Fibroblast of villous mesenchyme (primary cell): ENCODE measurements around the gene SPACA9. TPM values are rescaled to one million over a fixed set of nuclear protein-coding genes. Genes with fewer than 3 reads are reported as not detected.

ENCODE experiments used
- DNase-seq: peaks from one replicate; pipeline ENCODE4 v3.0.0-alpha.2; 2010; ENCODE audit warnings: low read depth
- H3K4me3 ChIP-seq: 2 replicates; pipeline ENCODE4 v1.5.1; 2011; ENCODE audit warnings: low read depth, mild to moderate bottlenecking, low read length
- total RNA-seq: library from RNA; depleted of rRNA; stranded (reverse); fragments of >200 nt; gene quantifications from 2 replicates; pipeline ENCODE4 v1.2.3, GENCODE V29; 2012
- TF ChIP-seq, protein P1 (sequence below): IDR thresholded peaks from 2 replicates; pipeline ENCODE4 v1.5.1; 2012; ENCODE audit warnings: low read depth, mild to moderate bottlenecking, low read length; ENCODE audit not compliant: insufficient read depth

The SPACA9 gene
- total RNA-seq, 1 donor = 2.2 TPM

DNA sequence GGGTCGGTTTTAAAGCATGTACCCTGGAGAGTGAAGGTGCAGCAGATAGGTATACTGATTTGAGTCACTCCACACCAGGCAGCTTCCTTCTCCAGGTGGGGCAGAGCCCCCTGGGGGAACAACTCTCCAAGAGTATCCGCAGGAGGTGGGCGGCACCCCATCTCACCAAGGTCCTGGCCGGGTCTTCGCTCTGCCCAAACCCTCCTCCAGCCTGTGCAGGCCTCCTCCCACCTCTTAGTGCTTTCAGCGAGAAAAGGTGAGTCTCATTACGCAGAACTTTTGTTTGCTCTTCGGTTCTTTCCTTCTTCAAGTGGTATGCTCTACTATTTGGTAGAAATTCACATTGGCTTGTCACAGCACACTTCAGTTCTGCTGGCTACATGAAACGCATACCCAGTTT, 13.7 kb downstream of the SPACA9 start:
- TF ChIP-seq, protein P1, sequence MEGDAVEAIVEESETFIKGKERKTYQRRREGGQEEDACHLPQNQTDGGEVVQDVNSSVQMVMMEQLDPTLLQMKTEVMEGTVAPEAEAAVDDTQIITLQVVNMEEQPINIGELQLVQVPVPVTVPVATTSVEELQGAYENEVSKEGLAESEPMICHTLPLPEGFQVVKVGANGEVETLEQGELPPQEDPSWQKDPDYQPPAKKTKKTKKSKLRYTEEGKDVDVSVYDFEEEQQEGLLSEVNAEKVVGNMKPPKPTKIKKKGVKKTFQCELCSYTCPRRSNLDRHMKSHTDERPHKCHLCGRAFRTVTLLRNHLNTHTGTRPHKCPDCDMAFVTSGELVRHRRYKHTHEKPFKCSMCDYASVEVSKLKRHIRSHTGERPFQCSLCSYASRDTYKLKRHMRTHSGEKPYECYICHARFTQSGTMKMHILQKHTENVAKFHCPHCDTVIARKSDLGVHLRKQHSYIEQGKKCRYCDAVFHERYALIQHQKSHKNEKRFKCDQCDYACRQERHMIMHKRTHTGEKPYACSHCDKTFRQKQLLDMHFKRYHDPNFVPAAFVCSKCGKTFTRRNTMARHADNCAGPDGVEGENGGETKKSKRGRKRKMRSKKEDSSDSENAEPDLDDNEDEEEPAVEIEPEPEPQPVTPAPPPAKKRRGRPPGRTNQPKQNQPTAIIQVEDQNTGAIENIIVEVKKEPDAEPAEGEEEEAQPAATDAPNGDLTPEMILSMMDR = no peak
- no peak for DNase-seq
- H3K4me3 ChIP-seq = no peak overlapping the region

- TF ChIP-seq, protein P1 = no peak
- no peak overlapping the region for H3K4me3 ChIP-seq
- no peak for DNase-seq
These were observed 15.6 kb downstream of the SPACA9 start for GRCh38 chr9:132894346-132894745.

GRCh38 chr9:132894862-132895835, 16.5 kb downstream of the SPACA9 start:
- no peak for DNase-seq
- TF ChIP-seq, protein P1 = no peak
- no peak overlapping the region for H3K4me3 ChIP-seq

- TF ChIP-seq, protein P1 = no peak
- DNase-seq = no peak
- no peak overlapping the region for H3K4me3 ChIP-seq
These were observed 17.6 kb downstream of the SPACA9 start for GRCh38 chr9:132896264-132896663.

- TF ChIP-seq, protein P1 = no peak
- no peak for DNase-seq
- no peak overlapping the region for H3K4me3 ChIP-seq
These were observed 18.2 kb downstream of the SPACA9 start for GRCh38 chr9:132896906-132897305.

DNA sequence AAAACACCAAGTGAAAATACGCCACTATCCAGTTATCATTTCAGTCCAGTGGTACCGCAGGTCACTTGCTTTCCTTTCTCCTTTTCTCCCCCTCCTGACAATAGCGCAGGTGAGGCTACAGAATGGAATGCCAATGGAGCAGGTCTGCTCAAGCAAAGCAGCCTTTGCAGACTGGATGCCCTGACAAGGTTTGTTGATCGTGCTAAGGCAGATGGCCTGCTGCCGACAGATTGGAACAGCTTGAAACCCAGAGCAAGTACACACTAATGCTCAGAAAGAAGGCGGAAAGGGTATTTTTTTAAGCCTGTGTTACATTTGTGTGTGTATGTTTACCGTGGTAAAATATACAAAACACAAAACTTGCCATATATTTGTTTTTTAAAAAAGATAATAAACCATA, 19.4 kb downstream of the SPACA9 start:
- H3K4me3 ChIP-seq = no peak overlapping the region
- TF ChIP-seq, protein P1 = no peak
- no peak for DNase-seq
